HEK293T (cell line): ENCODE measurements around the gene SERPINB2.

Source experiments
- CTCF ChIA-PET: fragments of 350-600 bp; formaldehyde crosslinking; extraction: SDS; loops from one replicate; lab custom pipeline; 2021; ENCODE audit warnings: antibody characterized with exemption, inconsistent platforms; lab: Yijun Ruan, JAX
- POLR2A ChIA-PET: fragments of 350-600 bp; formaldehyde crosslinking; extraction: SDS; loops from one replicate; lab custom pipeline; 2020; ENCODE audit warnings: antibody characterized with exemption, inconsistent platforms; lab: Yijun Ruan, JAX
- DNase-seq: peaks from one replicate; pipeline ENCODE4 v3.0.0; 2012; ENCODE audit warnings: mixed read lengths; ENCODE audit errors: extremely low spot score
- CTBP1 ChIP-seq: fragments of 450-650 bp; IDR thresholded peaks from 2 replicates; pipeline ENCODE4 v1.6.1; 2016; ENCODE audit warnings: borderline replicate concordance
- ELF4 ChIP-seq: fragments of 450-650 bp; IDR thresholded peaks from 2 replicates; pipeline ENCODE4 v1.6.1; 2017; ENCODE audit warnings: antibody characterized with exemption
- FOXK2 ChIP-seq: fragments of 450-650 bp; IDR thresholded peaks from 2 replicates; pipeline ENCODE4 v1.6.1; 2016; ENCODE audit warnings: mild to moderate bottlenecking
- HDGF ChIP-seq: fragments of 450-650 bp; IDR thresholded peaks from 2 replicates; pipeline ENCODE4 v1.6.1; 2017; ENCODE audit warnings: antibody characterized with exemption, borderline replicate concordance
- L3MBTL2 ChIP-seq: fragments of 450-650 bp; conservative IDR thresholded peaks from 2 replicates; pipeline ENCODE4 v1.6.1; 2016; ENCODE audit warnings: mild to moderate bottlenecking
- SP1 ChIP-seq: fragments of 450-650 bp; IDR thresholded peaks from 2 replicates; pipeline ENCODE4 v1.6.1; 2017
- SUZ12 ChIP-seq: fragments of 450-650 bp; IDR thresholded peaks from 2 replicates; pipeline ENCODE4 v1.6.1; 2016; ENCODE audit warnings: mild to moderate bottlenecking

Gene SERPINB2

DNA sequence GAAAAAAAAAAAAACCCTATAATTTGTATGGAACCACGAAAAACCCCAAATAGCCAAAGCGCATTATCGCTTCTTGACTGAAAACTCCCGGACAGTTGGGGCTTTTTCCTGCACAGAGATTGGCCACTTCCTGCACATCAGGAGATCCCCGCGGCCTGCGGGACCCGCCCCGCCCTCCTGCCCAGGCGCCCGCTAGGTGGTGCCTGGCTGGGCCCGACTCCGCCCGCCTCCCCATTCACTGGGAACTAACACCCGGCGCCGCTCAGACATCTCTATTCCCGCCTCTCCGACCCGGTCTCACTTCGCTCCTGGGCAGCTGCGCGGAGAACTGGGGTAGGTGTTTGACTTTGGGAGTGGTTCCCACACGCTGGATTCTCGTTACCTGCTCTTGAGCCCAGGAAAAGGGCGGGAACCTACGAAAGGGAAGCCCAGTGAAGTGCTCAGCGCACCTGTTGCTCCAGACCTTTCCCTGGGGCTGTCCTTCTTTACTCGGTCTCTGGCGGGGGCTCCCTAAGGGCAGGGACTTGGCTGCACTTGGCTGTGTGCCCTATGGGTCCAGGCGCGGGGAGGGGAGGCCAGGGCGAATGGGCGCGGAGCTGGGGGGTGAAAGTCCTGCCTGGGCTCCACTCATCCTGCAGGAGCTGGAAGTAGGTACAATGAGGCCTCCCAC lies 61.7 kb downstream of the SERPINB2 start, which contains the start of gene HMSD:
TSS of gene HMSD (plus strand) at position 234 of the 670 bp plus-strand sequence. CDS start 4,155 bp downstream, outside the sequence.
- POLR2A ChIA-PET = no interaction called here
- DNase-seq = peak; percentile 22
- no peak for TF ChIP-seq HDGF
- CTCF ChIA-PET = no interaction called here

DNA sequence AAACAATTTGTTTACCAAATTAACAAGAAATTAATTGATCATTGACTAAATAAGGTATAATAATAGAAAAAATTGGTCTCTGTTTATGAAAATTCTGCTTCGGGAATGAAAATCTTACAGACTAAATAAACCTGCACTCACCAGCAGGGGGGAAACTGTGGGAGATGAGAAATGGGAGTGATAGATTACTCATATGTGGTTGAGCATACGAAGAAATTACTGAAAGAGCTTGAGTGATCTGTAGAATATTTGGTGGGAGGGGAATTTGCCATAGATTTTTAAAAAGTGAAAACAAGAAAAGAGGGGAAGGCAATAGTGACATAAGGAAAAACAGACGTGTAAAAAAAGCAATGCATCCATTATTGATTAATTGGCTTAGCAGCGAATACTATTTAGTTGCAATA lies 63.8 kb downstream of the SERPINB2 start:
- ChIA-PET POLR2A (no interaction called here), CTCF (no interaction called here)
- TF ChIP-seq L3MBTL2 = no peak
- no peak for TF ChIP-seq SP1
- TF ChIP-seq HDGF = no peak
- no peak for TF ChIP-seq SUZ12
- TF ChIP-seq FOXK2 = no peak
- no peak for TF ChIP-seq CTBP1
- no peak for TF ChIP-seq ELF4
- no peak for DNase-seq
